H9 (cell line): Measurements from ENCODE around the gene DDI1. TPM values are rescaled to one million over a fixed set of nuclear protein-coding genes. Genes with fewer than 3 reads are reported as not detected.

ENCODE experiments used
- DNase-seq: peaks from one replicate; pipeline ENCODE4 v3.0.0-alpha.2; 2017
- H2AFZ ChIP-seq: one replicate; pipeline ENCODE4 v1.6.1; 2013; ENCODE audit warnings: mild to moderate bottlenecking, low read length, control low read depth, moderate library complexity
- H2AK5ac ChIP-seq: 2 replicates; pipeline ENCODE4 v1.6.1; 2013; ENCODE audit warnings: low read length, control low read depth, mixed read lengths; ENCODE audit not compliant: insufficient read length
- H2BK120ac ChIP-seq: one replicate; pipeline ENCODE4 v1.6.1; 2013; ENCODE audit warnings: low read depth, mild to moderate bottlenecking, low read length, control low read depth, inconsistent platforms; ENCODE audit not compliant: poor library complexity, severe bottlenecking
- H2BK12ac ChIP-seq: 2 replicates; pipeline ENCODE4 v1.6.1; 2013; ENCODE audit warnings: low read length, control low read depth, mixed read lengths, low read depth; ENCODE audit not compliant: insufficient read length
- H2BK15ac ChIP-seq: 2 replicates; pipeline ENCODE4 v1.6.1; 2013; ENCODE audit warnings: low read depth, low read length, control low read depth
- H2BK20ac ChIP-seq: one replicate; pipeline ENCODE4 v1.6.1; 2013; ENCODE audit warnings: low read depth, mild to moderate bottlenecking, low read length, control low read depth, inconsistent platforms; ENCODE audit not compliant: poor library complexity, severe bottlenecking
- H2BK5ac ChIP-seq: 2 replicates; pipeline ENCODE4 v1.6.1; 2013; ENCODE audit warnings: low read length, control low read depth, mixed read lengths; ENCODE audit not compliant: insufficient read length
- H3K14ac ChIP-seq: 2 replicates; pipeline ENCODE4 v1.6.1; 2013; ENCODE audit warnings: low read length, control low read depth; ENCODE audit not compliant: insufficient read depth
- H3K18ac ChIP-seq: 2 replicates; pipeline ENCODE4 v1.6.1; 2013; ENCODE audit warnings: low read depth, mild to moderate bottlenecking, mixed read lengths, low read length, control low read depth; ENCODE audit not compliant: insufficient read length
- H3K23ac ChIP-seq: 2 replicates; pipeline ENCODE4 v1.6.1; 2013; ENCODE audit warnings: low read length, control low read depth, mixed read lengths, low read depth; ENCODE audit not compliant: insufficient read length
- H3K23me2 ChIP-seq: 2 replicates; pipeline ENCODE4 v1.6.1; 2013; ENCODE audit warnings: low read depth, mild to moderate bottlenecking, mixed read lengths, low read length, control low read depth; ENCODE audit not compliant: insufficient read length, poor library complexity, severe bottlenecking
- H3K27ac ChIP-seq: 2 replicates; pipeline ENCODE4 v1.5.1; 2013; ENCODE audit warnings: low read length, control low read depth, mixed read lengths, low read depth; ENCODE audit not compliant: insufficient read length
- H3K27me3 ChIP-seq: 2 replicates; pipeline ENCODE4 v1.6.1; 2013; ENCODE audit warnings: low read length, control low read depth, inconsistent platforms; ENCODE audit not compliant: insufficient read depth
- H3K4ac ChIP-seq: 2 replicates; pipeline ENCODE4 v1.6.1; 2013; ENCODE audit warnings: low read depth, mild to moderate bottlenecking, control low read depth, inconsistent platforms, low read length, moderate library complexity
- H3K4me1 ChIP-seq: 2 replicates; pipeline ENCODE4 v1.6.1; 2013; ENCODE audit warnings: low read length, control low read depth, inconsistent platforms; ENCODE audit not compliant: insufficient read depth
- H3K4me2 ChIP-seq: 2 replicates; pipeline ENCODE4 v1.6.1; 2013; ENCODE audit warnings: low read length, control low read depth, mixed read lengths; ENCODE audit not compliant: insufficient read length, insufficient read depth
- H3K56ac ChIP-seq: 2 replicates; pipeline ENCODE4 v1.6.1; 2013; ENCODE audit warnings: low read depth, mild to moderate bottlenecking, mixed read lengths, low read length, control low read depth; ENCODE audit not compliant: insufficient read length
- H3K79me1 ChIP-seq: 2 replicates; pipeline ENCODE4 v1.6.1; 2013; ENCODE audit warnings: low read depth, mild to moderate bottlenecking, moderate library complexity, low read length, control low read depth, inconsistent platforms; ENCODE audit not compliant: insufficient read depth, poor library complexity, severe bottlenecking
- H3K79me2 ChIP-seq: 2 replicates; pipeline ENCODE4 v1.6.1; 2013; ENCODE audit warnings: low read length, control low read depth, inconsistent platforms; ENCODE audit not compliant: insufficient read depth
- H3K9ac ChIP-seq: 2 replicates; pipeline ENCODE4 v1.6.1; 2013; ENCODE audit warnings: low read length, control low read depth, mixed read lengths; ENCODE audit not compliant: insufficient read length; ENCODE audit errors: extremely low read depth
- H3K9me3 ChIP-seq: one replicate; pipeline ENCODE4 v1.6.1; 2013; ENCODE audit warnings: low read depth, low read length, inconsistent platforms; ENCODE audit not compliant: control insufficient read depth
- H3T11ph ChIP-seq: one replicate; pipeline ENCODE4 v1.6.1; 2013; ENCODE audit warnings: mild to moderate bottlenecking, low read length, control low read depth, inconsistent platforms
- H4K20me1 ChIP-seq: one replicate; pipeline ENCODE4 v1.6.1; 2013; ENCODE audit not compliant: control insufficient read depth, insufficient read length, insufficient read depth
- H4K5ac ChIP-seq: 2 replicates; pipeline ENCODE4 v1.6.1; 2013; ENCODE audit warnings: low read depth, mild to moderate bottlenecking, mixed read lengths, low read length, control low read depth; ENCODE audit not compliant: insufficient read length
- H4K8ac ChIP-seq: replicated peaks from 2 replicates; pipeline ENCODE4 v1.6.1; 2013; ENCODE audit warnings: low read length, control low read depth, mixed read lengths, low read depth; ENCODE audit not compliant: insufficient read length
- H4K91ac ChIP-seq: 2 replicates; pipeline ENCODE4 v1.6.1; 2013; ENCODE audit warnings: low read depth, mild to moderate bottlenecking, moderate library complexity, mixed read lengths, low read length, control low read depth; ENCODE audit not compliant: insufficient read length
- H3K27ac Mint-ChIP-seq, 3 experiments: 2 replicates in 2 of 3; 3 replicates in 1 of 3; pipeline ENCODE4 v1.8.0; 2020 to 2021; ENCODE audit warnings: mixed read lengths in 3 of 3, mild to moderate bottlenecking in 1 of 3, moderate library complexity in 1 of 3
- H3K27me3 Mint-ChIP-seq: 2 replicates; pipeline ENCODE4 v1.8.0; 2021; ENCODE audit warnings: low read depth, mild to moderate bottlenecking, moderate library complexity, mixed read lengths
- H3K36me3 Mint-ChIP-seq, 3 experiments: 2 replicates in 2 of 3; 3 replicates in 1 of 3; pipeline ENCODE4 v1.8.0; 2020 to 2021; ENCODE audit warnings: low read depth in 3 of 3, mixed read lengths in 3 of 3; ENCODE audit not compliant: insufficient read depth in 1 of 3
- H3K4me1 Mint-ChIP-seq, 2 experiments: 2 replicates each; pipeline ENCODE4 v1.8.0; 2020; ENCODE audit warnings: mixed read lengths in 2 of 2
- H3K4me3 Mint-ChIP-seq, 2 experiments: 2 replicates in 1 of 2; 3 replicates in 1 of 2; pipeline ENCODE4 v1.8.0; 2020 to 2021; ENCODE audit warnings: mild to moderate bottlenecking in 2 of 2, mixed read lengths in 2 of 2, moderate library complexity in 1 of 2
- H3K9me3 Mint-ChIP-seq, 2 experiments: 2 replicates in 1 of 2; 3 replicates in 1 of 2; pipeline ENCODE4 v1.8.0; 2020; ENCODE audit warnings: mild to moderate bottlenecking in 2 of 2, mixed read lengths in 2 of 2, moderate library complexity in 1 of 2
- WGBS: extraction: QIAGEN DNeasy Blood & Tissue Kit; methylation state at CpG from one replicate; pipeline ENCODE4 v1.1.7; 2013; ENCODE audit warnings: missing lambda C conversion rate, low lambda C conversion rate, mixed read lengths; ENCODE audit not compliant: insufficient read length; ENCODE audit errors: extremely low coverage; 5-methylcytosine and 5-hydroxymethylcytosine counted together
- total RNA-seq: library from RNA; stranded (reverse); gene quantifications from 2 replicates; pipeline ENCODE4 v1.2.1, GENCODE V29; 2021
- TF ChIP-seq, protein P1 (sequence below): fragments of 200-600 bp; sonication (generic); conservative IDR thresholded peaks from 3 replicates; pipeline ENCODE4 v1.8.0; 2021; ENCODE audit warnings: antibody characterized with exemption, mild to moderate bottlenecking

The DDI1 gene
- total RNA-seq, 1 experiment from 2014 or later, result not detected

DNA sequence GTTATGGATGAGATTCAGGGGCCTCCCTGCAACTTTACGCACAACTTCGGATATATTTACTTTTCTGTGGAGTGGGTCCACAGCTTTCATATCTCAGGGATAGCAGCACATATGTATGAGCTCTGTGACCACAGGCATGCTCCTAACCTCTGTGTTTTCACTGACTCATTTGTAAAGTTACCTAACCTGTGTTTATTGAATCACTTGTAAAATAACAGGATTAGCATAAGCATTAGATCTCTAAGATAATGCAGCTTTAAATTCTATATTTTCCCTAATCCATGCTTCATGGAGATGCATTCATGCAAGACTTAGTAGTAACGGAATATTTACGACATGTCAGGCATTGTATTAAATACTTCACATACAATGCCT, 47.9 kb upstream of the DDI1 start:
- H4K5ac ChIP-seq, result no peak overlapping the region
- no peak overlapping the region for H3K4me2 ChIP-seq
- H2BK120ac ChIP-seq, result no peak overlapping the region
- H3K56ac ChIP-seq, result no peak overlapping the region
- peaks cover 14 to 15% of the 10 kb centered on the region in 2 experiments for H3K4me1 Mint-ChIP-seq
- no peak overlapping the region for H3T11ph ChIP-seq
- peaks cover 2 to 5% of the 10 kb centered on the region in 2 experiments; a peak in 1 of 5 replicates for H3K9me3 Mint-ChIP-seq
- no peak overlapping the region for H3K27ac ChIP-seq
- H2BK12ac ChIP-seq, result no peak overlapping the region
- no peak overlapping the region for H4K91ac ChIP-seq
- WGBS, result no CpG with 5 or more reads among the region's 4 CpGs
- H3K27ac Mint-ChIP-seq, result no peak overlapping the region
- TF ChIP-seq, protein P1, sequence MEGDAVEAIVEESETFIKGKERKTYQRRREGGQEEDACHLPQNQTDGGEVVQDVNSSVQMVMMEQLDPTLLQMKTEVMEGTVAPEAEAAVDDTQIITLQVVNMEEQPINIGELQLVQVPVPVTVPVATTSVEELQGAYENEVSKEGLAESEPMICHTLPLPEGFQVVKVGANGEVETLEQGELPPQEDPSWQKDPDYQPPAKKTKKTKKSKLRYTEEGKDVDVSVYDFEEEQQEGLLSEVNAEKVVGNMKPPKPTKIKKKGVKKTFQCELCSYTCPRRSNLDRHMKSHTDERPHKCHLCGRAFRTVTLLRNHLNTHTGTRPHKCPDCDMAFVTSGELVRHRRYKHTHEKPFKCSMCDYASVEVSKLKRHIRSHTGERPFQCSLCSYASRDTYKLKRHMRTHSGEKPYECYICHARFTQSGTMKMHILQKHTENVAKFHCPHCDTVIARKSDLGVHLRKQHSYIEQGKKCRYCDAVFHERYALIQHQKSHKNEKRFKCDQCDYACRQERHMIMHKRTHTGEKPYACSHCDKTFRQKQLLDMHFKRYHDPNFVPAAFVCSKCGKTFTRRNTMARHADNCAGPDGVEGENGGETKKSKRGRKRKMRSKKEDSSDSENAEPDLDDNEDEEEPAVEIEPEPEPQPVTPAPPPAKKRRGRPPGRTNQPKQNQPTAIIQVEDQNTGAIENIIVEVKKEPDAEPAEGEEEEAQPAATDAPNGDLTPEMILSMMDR, result no peak
- H2BK20ac ChIP-seq, result no peak overlapping the region
- H3K36me3 Mint-ChIP-seq, result peaks cover 0 to 10% (median 3%) of the 10 kb centered on the region in 3 experiments; a peak in 1 of 7 replicates
- H3K4me1 ChIP-seq, result no peaks in the 10 kb centered on the region
- no peak overlapping the region for H4K8ac ChIP-seq
- no peak overlapping the region for H3K4me3 Mint-ChIP-seq
- H3K23me2 ChIP-seq, result no peaks in the 10 kb centered on the region
- H2BK15ac ChIP-seq, result no peak overlapping the region; the same call in 1 of the 2 replicates
- no peaks in the 10 kb centered on the region for H3K79me2 ChIP-seq
- no peak overlapping the region for H3K4ac ChIP-seq
- no peak overlapping the region for H3K14ac ChIP-seq
- H3K27me3 ChIP-seq, result no peaks in the 10 kb centered on the region
- no peak overlapping the region for H2AK5ac ChIP-seq
- H3K18ac ChIP-seq, result no peak overlapping the region
- no peak overlapping the region for H2AFZ ChIP-seq
- no peaks in the 10 kb centered on the region for H3K9me3 ChIP-seq
- no peaks in the 10 kb centered on the region for H3K27me3 Mint-ChIP-seq
- no peak overlapping the region for H2BK5ac ChIP-seq
- H4K20me1 ChIP-seq, result no peaks in the 10 kb centered on the region
- no peak overlapping the region for H3K9ac ChIP-seq
- no peak overlapping the region for H3K23ac ChIP-seq
- DNase-seq, result no peak
- H3K79me1 ChIP-seq, result no peaks in the 10 kb centered on the region
